Natural killer cell (primary cell): Measurements from ENCODE around the gene CSNK2A2. TPM values are rescaled to one million over a fixed set of nuclear protein-coding genes. Genes with fewer than 3 reads are reported as not detected.

Experiments used
- ATAC-seq, 3 donors: fragments of 150-1000 bp in 2 of 3; fragments of 200-7000 bp in 1 of 3; cut with Tn5 transposase; 1 replicate in 1 of 3; 2 replicates in 2 of 3; pipeline ENCODE4 v1.10.0; 2021; ENCODE audit warnings: mild to moderate bottlenecking in 2 of 3, moderate library complexity in 2 of 3
- DNase-seq, 2 donors: peaks; one replicate each; pipeline versions ENCODE4 v3.0.0 to v3.0.0-alpha.2; 2013 to 2021; ENCODE audit warnings: mixed read lengths in 1 of 2
- H3K27ac ChIP-seq: one replicate; pipeline ENCODE4 v1.5.1; 2013; ENCODE audit warnings: mild to moderate bottlenecking, low read length
- H3K27me3 ChIP-seq: one replicate; pipeline ENCODE4 v1.6.1; 2013; ENCODE audit warnings: low read length; ENCODE audit not compliant: control insufficient read depth, insufficient read depth
- H3K36me3 ChIP-seq: one replicate; pipeline ENCODE4 v1.6.1; 2013; ENCODE audit warnings: low read length; ENCODE audit not compliant: control insufficient read depth, insufficient read depth
- H3K4me1 ChIP-seq: one replicate; pipeline ENCODE4 v1.6.1; 2013; ENCODE audit warnings: low read length; ENCODE audit not compliant: control insufficient read depth, insufficient read depth
- H3K4me3 ChIP-seq: one replicate; pipeline ENCODE4 v1.5.1; 2013; ENCODE audit warnings: low read length
- H3K9me3 ChIP-seq: one replicate; pipeline ENCODE4 v1.6.1; 2013; ENCODE audit warnings: low read length; ENCODE audit not compliant: control insufficient read depth, insufficient read depth
- H3K27ac Mint-ChIP-seq, 2 donors: one replicate each; pipeline ENCODE4 v1.8.0; 2022; ENCODE audit warnings: mild to moderate bottlenecking in 2 of 2, mixed read lengths in 2 of 2, moderate library complexity in 1 of 2
- H3K27me3 Mint-ChIP-seq, 2 donors: one replicate each; pipeline ENCODE4 v1.8.0; 2022; ENCODE audit warnings: low read depth in 2 of 2, mixed read lengths in 2 of 2
- H3K36me3 Mint-ChIP-seq: one replicate; pipeline ENCODE4 v1.8.0; 2022; ENCODE audit warnings: mixed read lengths
- H3K4me1 Mint-ChIP-seq, 2 donors: one replicate each; pipeline ENCODE4 v1.8.0; 2022; ENCODE audit warnings: mixed read lengths in 2 of 2
- H3K4me3 Mint-ChIP-seq: one replicate; pipeline ENCODE4 v1.8.0; 2022; ENCODE audit warnings: mild to moderate bottlenecking, moderate library complexity, mixed read lengths
- H3K9me3 Mint-ChIP-seq, 2 donors: one replicate each; pipeline ENCODE4 v1.8.0; 2022; ENCODE audit warnings: mixed read lengths in 2 of 2
- WGBS: methylation state at CpG from one replicate; pipeline ENCODE4 v1.1.7; 2013; ENCODE audit warnings: missing lambda C conversion rate; ENCODE audit not compliant: insufficient coverage; 5-methylcytosine and 5-hydroxymethylcytosine counted together
- intact Hi-C: fragments of 100-400 bp; cut with micrococcal nuclease; formaldehyde crosslinking; loops from one replicate; pipeline ENCODE4 v1.14.2; 2022
- total RNA-seq, 4 donors: library from RNA; stranded (reverse); fragments of 120-200 nt in 1 of 4; gene quantifications; one replicate each; pipeline versions ENCODE4 v1.2.3 to v1.2.4, GENCODE V29; 2013 to 2022
- TF ChIP-seq, protein P1 (sequence below): fragments of 200-600 bp; IDR thresholded peaks from one replicate; pipeline ENCODE4 v1.8.0; 2022; ENCODE audit warnings: antibody characterized with exemption

CSNK2A2 gene
- total RNA-seq, 3 donors from 2014 or later (not counting 1 experiment from before 2014, with no cell fraction given) = 53.2 to 61.1 (median 59.9) TPM

DNA sequence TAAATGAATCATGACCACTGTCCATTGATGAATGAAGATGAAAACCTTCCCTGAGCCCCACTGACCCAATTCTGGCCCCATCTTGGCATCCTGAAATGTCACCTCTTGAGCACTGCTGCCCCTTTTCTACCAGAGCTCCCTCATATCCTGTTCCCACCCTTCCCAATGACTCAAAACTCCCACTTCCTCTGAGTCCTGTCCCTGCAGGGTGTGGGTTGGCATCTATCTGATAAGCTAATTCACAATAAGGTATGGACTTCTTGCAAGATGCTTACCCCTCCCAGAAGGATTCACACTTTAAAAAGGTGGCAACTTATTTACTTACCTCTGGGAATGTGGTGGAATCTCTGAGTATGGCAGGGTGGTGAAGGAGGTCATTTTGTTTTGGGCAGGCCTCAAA is 13.3 kb upstream of the CSNK2A2 start:
- no peak for DNase-seq
- Histone ChIP-seq H3K27ac (no peak overlapping the region), H3K36me3 (no peaks in the 10 kb centered on the region), H3K9me3 (no peaks in the 10 kb centered on the region), H3K27me3 (peaks cover 3% of the 10 kb centered on the region), H3K4me3 (no peak overlapping the region), H3K4me1 (no peaks in the 10 kb centered on the region)
- Mint-ChIP-seq H3K36me3 (no peaks in the 10 kb centered on the region), H3K27ac (no peak overlapping the region), H3K4me3 (no peak overlapping the region), H3K9me3 (no peaks in the 10 kb centered on the region), H3K27me3 (peaks cover 32 to 63% of the 10 kb centered on the region in 2 donors), H3K4me1 (peaks cover 8 to 10% of the 10 kb centered on the region in 2 donors)
- TF ChIP-seq, protein P1, sequence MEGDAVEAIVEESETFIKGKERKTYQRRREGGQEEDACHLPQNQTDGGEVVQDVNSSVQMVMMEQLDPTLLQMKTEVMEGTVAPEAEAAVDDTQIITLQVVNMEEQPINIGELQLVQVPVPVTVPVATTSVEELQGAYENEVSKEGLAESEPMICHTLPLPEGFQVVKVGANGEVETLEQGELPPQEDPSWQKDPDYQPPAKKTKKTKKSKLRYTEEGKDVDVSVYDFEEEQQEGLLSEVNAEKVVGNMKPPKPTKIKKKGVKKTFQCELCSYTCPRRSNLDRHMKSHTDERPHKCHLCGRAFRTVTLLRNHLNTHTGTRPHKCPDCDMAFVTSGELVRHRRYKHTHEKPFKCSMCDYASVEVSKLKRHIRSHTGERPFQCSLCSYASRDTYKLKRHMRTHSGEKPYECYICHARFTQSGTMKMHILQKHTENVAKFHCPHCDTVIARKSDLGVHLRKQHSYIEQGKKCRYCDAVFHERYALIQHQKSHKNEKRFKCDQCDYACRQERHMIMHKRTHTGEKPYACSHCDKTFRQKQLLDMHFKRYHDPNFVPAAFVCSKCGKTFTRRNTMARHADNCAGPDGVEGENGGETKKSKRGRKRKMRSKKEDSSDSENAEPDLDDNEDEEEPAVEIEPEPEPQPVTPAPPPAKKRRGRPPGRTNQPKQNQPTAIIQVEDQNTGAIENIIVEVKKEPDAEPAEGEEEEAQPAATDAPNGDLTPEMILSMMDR = no peak
- intact Hi-C loops = no loop called here
- no peak for ATAC-seq

DNA sequence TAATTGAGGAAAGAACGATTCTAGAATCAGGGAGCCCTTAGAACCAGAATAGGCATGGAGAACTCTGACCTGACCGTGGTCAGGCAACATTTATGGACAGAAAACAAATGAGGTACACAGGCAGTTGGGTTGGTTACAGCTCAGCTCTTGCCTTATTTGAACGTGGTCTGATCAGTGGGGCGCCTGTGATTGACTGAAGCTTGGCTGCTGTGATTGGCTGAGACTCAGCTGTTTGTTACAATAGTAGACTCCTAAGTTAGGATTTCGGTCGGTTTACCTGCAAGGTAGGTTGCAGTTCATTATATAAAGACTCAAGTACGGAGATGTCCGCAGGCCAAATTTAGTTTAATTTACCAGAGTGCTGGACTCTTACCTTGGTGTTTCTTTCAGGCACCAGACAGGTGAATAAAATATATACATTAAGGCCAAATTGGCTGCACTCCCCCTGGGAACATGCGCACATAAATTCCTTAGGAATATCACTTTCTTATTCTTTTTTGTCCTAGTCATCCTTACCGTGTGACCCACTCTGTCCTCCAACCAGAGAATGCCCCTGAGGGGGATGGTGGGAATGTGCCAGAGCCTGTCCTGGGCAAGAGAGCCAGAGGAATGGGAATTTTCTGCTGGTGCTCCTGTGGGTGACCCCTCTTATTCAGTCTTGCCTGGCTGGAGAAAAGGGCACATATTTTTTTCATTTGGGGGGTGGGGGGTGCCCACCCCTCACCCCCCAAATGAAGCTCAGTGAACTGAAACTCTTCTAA is 7.5 kb upstream of the CSNK2A2 start:
- TF ChIP-seq, protein P1 = no peak
- H3K27me3 ChIP-seq = no peaks in the 10 kb centered on the region
- ATAC-seq = no peak
- H3K36me3 ChIP-seq = no peaks in the 10 kb centered on the region
- Mint-ChIP-seq H3K9me3 (no peaks in the 10 kb centered on the region), H3K27me3 (peaks cover 9 to 47% of the 10 kb centered on the region in 2 donors), H3K4me1 (no peaks in the 10 kb centered on the region), H3K4me3 (no peak overlapping the region), H3K36me3 (no peaks in the 10 kb centered on the region), H3K27ac (no peak overlapping the region)
- H3K9me3 ChIP-seq = no peaks in the 10 kb centered on the region
- intact Hi-C loops = no loop called here
- no peak overlapping the region for H3K27ac ChIP-seq
- no peak overlapping the region for H3K4me3 ChIP-seq
- no peak for DNase-seq
- WGBS = 76% methylated on average over 10 of the region's 10 CpGs
- H3K4me1 ChIP-seq = no peaks in the 10 kb centered on the region

DNA sequence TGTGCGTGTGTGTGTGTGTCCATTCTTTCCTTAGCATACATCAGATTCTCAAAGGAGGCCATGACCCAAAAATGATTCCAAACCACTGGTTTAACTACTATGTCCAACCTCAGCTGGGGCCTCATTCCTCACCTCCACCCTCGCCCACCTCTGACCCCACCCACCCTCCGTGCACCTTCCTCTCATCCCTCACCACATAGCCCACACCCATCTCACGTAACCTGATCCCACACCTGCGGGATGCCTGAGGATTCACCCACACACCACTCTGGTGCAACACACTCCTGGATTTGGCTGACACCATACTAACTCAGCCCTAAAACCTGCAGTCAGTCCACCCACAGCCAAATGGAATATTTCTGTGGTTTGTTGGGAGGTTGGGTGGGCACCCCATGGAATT is 3.3 kb upstream of the CSNK2A2 start:
- no peaks in the 10 kb centered on the region for H3K27me3 ChIP-seq
- H3K27ac ChIP-seq = no peak overlapping the region
- Mint-ChIP-seq H3K27me3 (peaks cover 8 to 30% of the 10 kb centered on the region in 2 donors), H3K27ac (no peak overlapping the region), H3K9me3 (no peaks in the 10 kb centered on the region), H3K36me3 (no peaks in the 10 kb centered on the region), H3K4me3 (no peak overlapping the region), H3K4me1 (peaks cover 17 to 22% of the 10 kb centered on the region in 2 donors)
- intact Hi-C loops = no loop called here
- WGBS = 69% methylated on average over 4 of the region's 5 CpGs
- H3K9me3 ChIP-seq = no peaks in the 10 kb centered on the region
- peaks cover 18% of the 10 kb centered on the region for H3K4me1 ChIP-seq
- no peaks in the 10 kb centered on the region for H3K36me3 ChIP-seq
- TF ChIP-seq, protein P1 = no peak
- H3K4me3 ChIP-seq = no peak overlapping the region
- DNase-seq = no peak
- ATAC-seq = no peak
